MCF 10A (cell line): ENCODE results near the gene TMPRSS15. TPM values are rescaled to one million over a fixed set of nuclear protein-coding genes. Genes with fewer than 3 reads are reported as not detected.
A peak's percentile ranks its signal among the peaks of the same experiment; 100 is the strongest.

Experiments
- BruUV-seq: library from RNA; stranded (reverse); fragments of 400-500 nt; replicated peaks from 2 replicates; lab custom pipeline; 2021; lab: Mats Ljungman, UMichigan
- CTCF ChIA-PET: fragments of 300-600 bp; sonication (Branson Sonifier 250); formaldehyde crosslinking; extraction: SDS; loops from one replicate; lab custom pipeline; 2021; ENCODE audit warnings: antibody characterized with exemption, inconsistent platforms; lab: Yijun Ruan, JAX
- POLR2A ChIA-PET: fragments of 300-600, 350-650 bp; sonication (Branson Sonifier 250); formaldehyde crosslinking; extraction: SDS; loops from one replicate; lab custom pipeline; 2020; ENCODE audit warnings: antibody characterized with exemption, inconsistent platforms; lab: Yijun Ruan, JAX
- DNase-seq: peaks from one replicate; pipeline ENCODE4 v3.0.0-alpha.2; 2018; ENCODE audit not compliant: unreplicated experiment
- H3K27ac Mint-ChIP-seq: one replicate; pipeline ENCODE4 v1.8.0; 2022; ENCODE audit warnings: mild to moderate bottlenecking, low read depth, mixed read lengths; ENCODE audit not compliant: unreplicated experiment
- H3K27me3 Mint-ChIP-seq: one replicate; pipeline ENCODE4 v1.8.0; 2022; ENCODE audit warnings: mixed read lengths; ENCODE audit not compliant: insufficient read depth, unreplicated experiment
- H3K36me3 Mint-ChIP-seq: one replicate; pipeline ENCODE4 v1.8.0; 2022; ENCODE audit warnings: mild to moderate bottlenecking, moderate library complexity, mixed read lengths; ENCODE audit not compliant: insufficient read depth, unreplicated experiment
- H3K4me1 Mint-ChIP-seq: one replicate; pipeline ENCODE4 v1.8.0; 2022; ENCODE audit warnings: mixed read lengths; ENCODE audit not compliant: insufficient read depth, unreplicated experiment
- H3K4me3 Mint-ChIP-seq: one replicate; pipeline ENCODE4 v1.8.0; 2022; ENCODE audit warnings: mild to moderate bottlenecking, moderate library complexity, mixed read lengths; ENCODE audit not compliant: unreplicated experiment
- H3K9me3 Mint-ChIP-seq: one replicate; pipeline ENCODE4 v1.8.0; 2022; ENCODE audit warnings: mixed read lengths; ENCODE audit not compliant: unreplicated experiment
- CTCF ChIP-seq: fragments of 200-600 bp; IDR thresholded peaks from one replicate; pipeline ENCODE4 v1.8.0; 2022; ENCODE audit warnings: antibody characterized with exemption, mild to moderate bottlenecking; ENCODE audit not compliant: unreplicated experiment
- intact Hi-C: fragments of 100-400 bp; cut with micrococcal nuclease; formaldehyde crosslinking; loops from 2 replicates; pipeline ENCODE4 v1.14.1; 2022
- total RNA-seq: library from RNA; stranded (reverse); gene quantifications from 2 replicates; pipeline ENCODE4 v1.2.3, GENCODE V29; 2022

Gene TMPRSS15
- total RNA-seq, 1 experiment from 2014 or later: 3.6 TPM

GRCh38 chr21:18298228-18298627 is 105.4 kb downstream of the TMPRSS15 start:
- Mint-ChIP-seq H3K27ac (no peak overlapping the region), H3K9me3 (no peaks in the 10 kb centered on the region), H3K36me3 (no peaks in the 10 kb centered on the region), H3K27me3 (peaks cover 12% of the 10 kb centered on the region), H3K4me1 (no peaks in the 10 kb centered on the region), H3K4me3 (no peak overlapping the region)
- ChIA-PET POLR2A (no interaction called here), CTCF (interaction anchor here (0.6 to 2.0 kb wide), 8 partner anchors 8 to 257 kb away, joined by 3 to 11 read pairs (median 4); no protein-coding TSS in a partner anchor)
- no peak for TF ChIP-seq CTCF
- intact Hi-C loops: loop anchor here (5.0 kb wide), 2 partner anchors 199 to 371 kb away; no protein-coding TSS in a partner anchor
- BruUV-seq: no TSS peak
- peak; percentile 11 for DNase-seq

DNA sequence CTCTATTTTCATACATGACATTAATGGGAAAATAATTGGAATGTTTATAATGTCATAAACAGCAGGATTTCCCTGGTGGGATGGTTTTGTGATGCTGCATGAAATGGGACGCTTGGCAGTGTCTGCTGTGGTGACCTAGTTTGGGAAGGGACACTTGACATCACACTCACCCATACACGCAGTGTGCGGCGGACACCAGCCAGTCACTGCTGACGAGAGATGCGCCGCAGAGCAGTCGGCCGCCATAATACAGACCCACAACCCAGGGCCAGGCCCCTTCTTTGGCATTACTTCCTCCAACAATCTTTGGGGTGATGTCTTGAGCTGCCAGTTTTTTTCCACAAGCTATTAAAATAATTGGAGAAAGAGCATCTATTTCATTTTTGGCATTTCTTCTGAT is 109.5 kb downstream of the TMPRSS15 start:
- Mint-ChIP-seq H3K27ac (no peak overlapping the region), H3K4me3 (no peak overlapping the region), H3K9me3 (no peaks in the 10 kb centered on the region), H3K4me1 (no peaks in the 10 kb centered on the region), H3K36me3 (no peaks in the 10 kb centered on the region), H3K27me3 (no peaks in the 10 kb centered on the region)
- CTCF ChIA-PET: interaction anchor here (1.0 to 2.3 kb wide), 3 partner anchors 73 to 369 kb away, joined by 4 to 14 read pairs (median 4); no protein-coding TSS in a partner anchor
- POLR2A ChIA-PET: no interaction called here
- intact Hi-C loops: no loop called here
- no peak for DNase-seq
- no TSS peak for BruUV-seq
- TF ChIP-seq CTCF: no peak

GRCh38 chr21:18289876-18290275 is 113.7 kb downstream of the TMPRSS15 start:
- ChIA-PET POLR2A (interaction anchor here (0.5 kb wide), 1 partner anchor 964 kb away, joined by 4 read pairs; no protein-coding TSS in a partner anchor), CTCF (interaction anchor here (1.1 to 1.2 kb wide), 2 partner anchors 9 to 661 kb away, joined by 3 read pairs; no protein-coding TSS in a partner anchor)
- Mint-ChIP-seq H3K36me3 (no peaks in the 10 kb centered on the region), H3K27me3 (no peaks in the 10 kb centered on the region), H3K4me1 (peaks cover 5% of the 10 kb centered on the region), H3K4me3 (no peak overlapping the region), H3K9me3 (no peaks in the 10 kb centered on the region), H3K27ac (no peak overlapping the region)
- intact Hi-C loops: no loop called here
- TF ChIP-seq CTCF: no peak
- DNase-seq: no peak
- BruUV-seq: no TSS peak

DNA sequence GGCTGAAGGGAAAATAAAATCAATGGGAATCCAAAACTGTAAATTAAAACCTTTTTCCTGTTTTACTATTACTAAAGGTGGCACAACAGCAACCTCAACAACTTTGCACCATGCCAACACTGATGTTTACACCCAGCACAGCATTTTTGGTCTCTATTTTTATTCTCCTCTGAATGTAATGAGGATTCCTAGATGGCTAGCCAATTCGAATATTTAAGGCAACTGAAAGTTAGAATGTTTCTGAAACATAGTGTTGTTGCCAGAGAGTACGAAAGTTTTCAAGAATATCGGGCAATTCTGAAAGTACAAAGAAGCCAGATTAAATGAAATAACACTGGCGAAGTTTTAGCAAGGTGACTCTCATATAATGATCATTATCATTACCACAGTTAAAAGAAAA is 118.2 kb downstream of the TMPRSS15 start:
- CTCF ChIA-PET: no interaction called here

More for the DNA sequence above, 118.2 kb downstream of the TMPRSS15 start:
- no peak for TF ChIP-seq CTCF
- H3K27ac Mint-ChIP-seq: no peak overlapping the region
- DNase-seq: no peak
- POLR2A ChIA-PET: no interaction called here
- intact Hi-C loops: no loop called here
- H3K4me1 Mint-ChIP-seq: peaks cover 5% of the 10 kb centered on the region
- no peaks in the 10 kb centered on the region for H3K36me3 Mint-ChIP-seq
- H3K4me3 Mint-ChIP-seq: no peak overlapping the region
- no peaks in the 10 kb centered on the region for H3K27me3 Mint-ChIP-seq
- no peaks in the 10 kb centered on the region for H3K9me3 Mint-ChIP-seq
- BruUV-seq: no TSS peak
